ENCODE measurements around the gene LAMA5.

LAMA5 gene

GRCh38 chr20:62289131-62289530 lies 78.0 kb downstream of the LAMA5 start:
- DNase-seq = no peak

DNA sequence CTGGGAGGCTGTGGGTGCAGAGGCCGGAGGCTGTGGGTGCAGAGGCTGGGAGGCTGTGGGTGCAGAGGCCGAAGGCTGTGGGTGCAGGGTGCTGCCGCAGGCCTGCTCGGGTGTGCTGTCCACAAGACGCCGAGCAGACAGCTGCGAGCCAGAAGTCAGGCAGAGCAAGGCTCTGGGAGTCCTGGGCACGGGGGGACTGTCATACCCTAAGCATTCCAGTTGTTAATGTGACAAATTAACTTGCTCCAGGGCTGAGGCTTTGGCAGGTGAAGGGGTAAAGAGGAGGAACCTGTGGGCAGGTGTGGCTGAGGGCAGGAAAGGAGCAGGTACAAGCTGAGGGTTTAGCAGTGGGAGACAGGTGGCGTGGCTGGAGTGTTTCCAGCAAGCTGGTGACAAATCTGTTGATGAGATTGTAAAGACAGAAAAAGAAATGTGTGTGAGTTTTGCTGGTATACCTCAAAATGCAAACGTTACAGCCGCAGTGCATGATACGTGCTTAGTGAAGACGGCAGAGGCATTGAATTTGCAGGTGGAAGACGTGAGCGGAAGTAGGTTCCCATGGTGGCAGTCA lies 78.5 kb downstream of the LAMA5 start:
- no peak for DNase-seq

- no peak for DNase-seq
These were observed 79.2 kb downstream of the LAMA5 start for GRCh38 chr20:62287759-62288534.

DNA sequence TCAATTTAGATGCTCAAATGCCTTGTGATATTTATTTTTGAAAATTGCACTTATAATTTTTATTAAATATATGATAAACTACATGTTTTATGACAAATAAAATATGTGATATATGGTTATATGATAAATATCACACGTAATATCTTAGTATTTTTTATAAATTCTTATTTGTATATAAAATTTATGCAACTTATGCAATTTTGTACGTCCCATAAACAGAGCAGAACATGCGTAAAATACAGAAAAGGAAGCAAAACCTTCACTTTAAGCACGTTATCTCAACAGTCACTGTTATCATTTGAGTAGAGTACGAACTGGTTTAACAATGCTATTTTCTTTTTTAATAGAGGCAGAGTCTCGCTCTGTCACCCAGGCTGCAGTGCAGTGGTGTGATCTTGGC lies 80.0 kb downstream of the LAMA5 start:
- DNase-seq = no peak

GRCh38 chr20:62286493-62287064 lies 80.5 kb downstream of the LAMA5 start:
- DNase-seq = no peak

DNA sequence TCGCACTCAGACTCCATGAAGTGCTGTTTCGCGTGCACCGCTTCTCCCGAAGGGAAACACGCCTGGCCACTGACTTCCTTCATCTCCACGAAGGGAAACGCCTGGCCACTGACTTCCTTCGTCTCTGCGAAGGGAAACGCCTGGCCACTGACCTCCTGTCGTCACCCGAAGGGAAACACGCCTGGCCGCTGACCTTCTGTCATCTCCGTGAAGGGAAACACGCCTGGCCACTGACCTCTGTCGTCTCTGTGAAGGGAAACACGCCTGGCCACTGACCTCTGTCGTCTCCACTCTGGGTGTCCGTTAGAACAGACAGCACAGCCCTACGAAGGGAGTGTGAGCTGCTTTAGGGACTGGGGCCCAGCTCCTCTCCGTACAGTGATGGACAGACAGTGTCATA lies 81.4 kb downstream of the LAMA5 start:
- DNase-seq = no peak

GRCh38 chr20:62285151-62285550 lies 82.0 kb downstream of the LAMA5 start:
- DNase-seq = peak in 1 of 56 donors; percentile 3

DNA sequence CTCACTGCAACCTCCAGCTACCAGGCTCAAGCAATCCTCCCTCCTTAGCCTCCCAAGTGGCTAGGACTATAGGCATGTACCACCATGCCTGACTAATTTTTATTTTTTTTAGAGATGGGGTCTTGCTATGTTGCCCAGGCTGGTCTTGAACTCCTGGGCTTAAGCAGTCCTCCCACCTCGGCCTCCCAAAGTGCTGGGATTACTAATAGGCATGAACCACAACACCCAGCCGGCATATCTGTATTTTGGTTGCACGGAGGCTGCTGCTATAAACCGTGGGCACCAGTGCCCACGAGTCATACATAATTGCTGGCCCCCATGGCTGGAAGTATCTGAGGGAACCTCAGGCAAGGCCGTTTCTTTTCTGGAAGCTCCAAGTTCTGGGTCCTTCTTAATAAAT lies 82.7 kb downstream of the LAMA5 start:
- DNase-seq = no peak

GRCh38 chr20:62282877-62283503 lies 84.1 kb downstream of the LAMA5 start:
- DNase-seq = no peak

- DNase-seq = no peak
These were observed 85.0 kb downstream of the LAMA5 start for GRCh38 chr20:62282103-62282502.

DNA sequence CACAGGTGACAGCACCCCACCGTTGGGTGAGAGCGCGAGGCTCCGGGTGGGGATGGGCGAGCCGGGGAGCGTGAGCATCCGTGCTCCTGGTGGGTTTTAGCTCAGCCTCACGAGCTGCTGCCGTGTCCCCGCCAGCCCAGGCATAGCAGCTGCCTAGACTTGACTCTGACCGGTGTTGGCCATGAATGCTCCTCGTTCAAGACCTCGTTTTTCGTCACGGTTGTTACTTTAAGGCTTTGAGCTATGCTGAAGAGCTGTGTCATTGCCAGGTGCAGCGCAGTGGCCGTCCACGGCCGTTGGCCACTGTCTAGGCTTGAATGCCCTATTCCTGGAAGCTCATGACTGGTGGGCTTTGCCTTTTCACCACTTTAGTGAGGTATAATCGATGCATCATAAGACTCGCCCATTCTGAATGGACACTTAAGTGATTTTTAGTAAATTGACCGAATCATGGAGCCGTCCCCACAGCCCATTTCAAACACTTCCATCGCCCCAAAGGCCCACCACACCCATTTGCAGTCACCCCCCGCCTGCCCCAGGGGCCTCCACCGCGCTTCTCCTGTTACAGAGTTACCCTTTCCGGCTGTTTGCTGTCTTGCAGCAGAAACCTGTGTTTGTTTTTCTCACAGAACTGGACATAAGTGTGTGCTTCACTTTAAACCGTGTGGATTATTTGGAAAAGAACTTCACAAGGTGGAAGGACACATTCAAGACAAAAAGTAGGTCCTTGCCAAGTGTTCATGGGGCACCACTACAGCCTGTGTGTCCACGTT lies 85.8 kb downstream of the LAMA5 start:
- no peak for DNase-seq

- no peak for DNase-seq
These were observed 86.8 kb downstream of the LAMA5 start for GRCh38 chr20:62280303-62280702.

- no peak for DNase-seq
These were observed 89.9 kb downstream of the LAMA5 start for GRCh38 chr20:62277253-62277652.

GRCh38 chr20:62276439-62276838 lies 90.7 kb downstream of the LAMA5 start:
- DNase-seq = peak in 21 of 56 donors; percentile 7 to 59 (median 25)

GRCh38 chr20:62275219-62275618 lies 91.9 kb downstream of the LAMA5 start:
- no peak for DNase-seq

- peak in 38 of 56 donors; percentile 6 to 86 (median 44) for DNase-seq
These were observed 92.7 kb downstream of the LAMA5 start for GRCh38 chr20:62274332-62274950.

- DNase-seq = peak in 4 of 56 donors; percentile 15 to 28 (median 20)
These were observed 93.7 kb downstream of the LAMA5 start for GRCh38 chr20:62273416-62273815.

GRCh38 chr20:62272200-62272599 lies 94.9 kb downstream of the LAMA5 start:
- DNase-seq = no peak

GRCh38 chr20:62269871-62270270 lies 97.2 kb downstream of the LAMA5 start:
- DNase-seq = no peak

DNA sequence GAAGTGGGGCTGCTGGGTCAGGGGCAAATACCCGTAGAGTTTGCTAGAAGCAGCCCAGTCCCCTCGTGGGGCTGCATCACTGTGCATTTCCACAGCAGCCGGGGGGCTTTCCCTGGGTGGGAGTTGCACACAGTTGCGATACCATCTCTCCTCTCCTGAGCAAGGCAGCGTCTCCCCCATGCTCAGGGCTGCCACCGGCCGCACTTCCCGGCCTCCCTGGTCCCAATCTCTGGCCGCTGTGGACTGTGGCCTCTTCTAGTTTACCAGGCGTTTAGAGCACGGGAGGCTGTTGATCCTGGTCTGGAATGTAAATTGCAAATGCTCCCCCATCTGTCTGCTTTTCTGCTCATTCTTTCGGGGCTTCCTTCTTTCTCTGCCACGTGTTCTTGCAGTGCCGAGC lies 97.7 kb downstream of the LAMA5 start:
- no peak for DNase-seq

Measured in amygdala (tissue), 56 donors.